Measurements from ENCODE around the gene OR11H12.
"Not testable (repeated sequence)": the region's sequence is repeated elsewhere in the genome, so short reads cannot be mapped to it uniquely, and the experiment has no call there.

- TF ChIP-seq, protein P1, sequence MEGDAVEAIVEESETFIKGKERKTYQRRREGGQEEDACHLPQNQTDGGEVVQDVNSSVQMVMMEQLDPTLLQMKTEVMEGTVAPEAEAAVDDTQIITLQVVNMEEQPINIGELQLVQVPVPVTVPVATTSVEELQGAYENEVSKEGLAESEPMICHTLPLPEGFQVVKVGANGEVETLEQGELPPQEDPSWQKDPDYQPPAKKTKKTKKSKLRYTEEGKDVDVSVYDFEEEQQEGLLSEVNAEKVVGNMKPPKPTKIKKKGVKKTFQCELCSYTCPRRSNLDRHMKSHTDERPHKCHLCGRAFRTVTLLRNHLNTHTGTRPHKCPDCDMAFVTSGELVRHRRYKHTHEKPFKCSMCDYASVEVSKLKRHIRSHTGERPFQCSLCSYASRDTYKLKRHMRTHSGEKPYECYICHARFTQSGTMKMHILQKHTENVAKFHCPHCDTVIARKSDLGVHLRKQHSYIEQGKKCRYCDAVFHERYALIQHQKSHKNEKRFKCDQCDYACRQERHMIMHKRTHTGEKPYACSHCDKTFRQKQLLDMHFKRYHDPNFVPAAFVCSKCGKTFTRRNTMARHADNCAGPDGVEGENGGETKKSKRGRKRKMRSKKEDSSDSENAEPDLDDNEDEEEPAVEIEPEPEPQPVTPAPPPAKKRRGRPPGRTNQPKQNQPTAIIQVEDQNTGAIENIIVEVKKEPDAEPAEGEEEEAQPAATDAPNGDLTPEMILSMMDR (conservative IDR thresholded peaks at IDR 0.05; ENCODE audit: low read depth in 2 of 2): not testable (repeated sequence)
- not testable (repeated sequence) for TF ChIP-seq EZH2 (IDR thresholded peaks at IDR 0.05; ENCODE audit: low read depth, unreplicated experiment); POLR2AphosphoS5 (IDR thresholded peaks at IDR 0.05; ENCODE audit: low read depth); REST (IDR thresholded peaks at IDR 0.05; ENCODE audit: unreplicated experiment); EZH2phosphoT487 (IDR thresholded peaks at IDR 0.05; ENCODE audit: unreplicated experiment); JUNB (IDR thresholded peaks at IDR 0.05; ENCODE audit: unreplicated experiment); STAT1 (IDR thresholded peaks at IDR 0.05; ENCODE audit: unreplicated experiment); CREB1 (CRISPR knock-in tag; IDR thresholded peaks at IDR 0.05; ENCODE audit: low read depth); NANOG (IDR thresholded peaks at IDR 0.05; ENCODE audit: borderline replicate concordance)
- TF ChIP-seq, protein P2, sequence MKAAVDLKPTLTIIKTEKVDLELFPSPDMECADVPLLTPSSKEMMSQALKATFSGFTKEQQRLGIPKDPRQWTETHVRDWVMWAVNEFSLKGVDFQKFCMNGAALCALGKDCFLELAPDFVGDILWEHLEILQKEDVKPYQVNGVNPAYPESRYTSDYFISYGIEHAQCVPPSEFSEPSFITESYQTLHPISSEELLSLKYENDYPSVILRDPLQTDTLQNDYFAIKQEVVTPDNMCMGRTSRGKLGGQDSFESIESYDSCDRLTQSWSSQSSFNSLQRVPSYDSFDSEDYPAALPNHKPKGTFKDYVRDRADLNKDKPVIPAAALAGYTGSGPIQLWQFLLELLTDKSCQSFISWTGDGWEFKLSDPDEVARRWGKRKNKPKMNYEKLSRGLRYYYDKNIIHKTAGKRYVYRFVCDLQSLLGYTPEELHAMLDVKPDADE (IDR thresholded peaks at IDR 0.05): not testable (repeated sequence)
These were observed 37.1 kb downstream of the OR11H12 start for GRCh38 chr14:18638032-18638431.
